IPS-18a (cell line): ENCODE results near the gene KIN.

Experiments
- H3K27ac ChIP-seq: one replicate; pipeline ENCODE4 v1.5.1; 2013; ENCODE audit warnings: low read length
- H3K27me3 ChIP-seq: one replicate; pipeline ENCODE4 v1.6.1; 2013; ENCODE audit warnings: mild to moderate bottlenecking, low read length; ENCODE audit not compliant: control insufficient read depth, insufficient read depth
- H3K36me3 ChIP-seq: one replicate; pipeline ENCODE4 v1.6.1; 2013; ENCODE audit warnings: low read depth, low read length; ENCODE audit not compliant: control insufficient read depth
- H3K4me1 ChIP-seq: one replicate; pipeline ENCODE4 v1.6.1; 2013; ENCODE audit warnings: low read depth, low read length; ENCODE audit not compliant: control insufficient read depth
- H3K4me3 ChIP-seq: one replicate; pipeline ENCODE4 v1.5.1; 2013; ENCODE audit warnings: low read length
- H3K9ac ChIP-seq: one replicate; pipeline ENCODE4 v1.6.1; 2013; ENCODE audit warnings: mild to moderate bottlenecking, low read length, moderate library complexity
- H3K9me3 ChIP-seq: one replicate; pipeline ENCODE4 v1.6.1; 2013; ENCODE audit warnings: low read depth, low read length; ENCODE audit not compliant: control insufficient read depth

Gene KIN

DNA sequence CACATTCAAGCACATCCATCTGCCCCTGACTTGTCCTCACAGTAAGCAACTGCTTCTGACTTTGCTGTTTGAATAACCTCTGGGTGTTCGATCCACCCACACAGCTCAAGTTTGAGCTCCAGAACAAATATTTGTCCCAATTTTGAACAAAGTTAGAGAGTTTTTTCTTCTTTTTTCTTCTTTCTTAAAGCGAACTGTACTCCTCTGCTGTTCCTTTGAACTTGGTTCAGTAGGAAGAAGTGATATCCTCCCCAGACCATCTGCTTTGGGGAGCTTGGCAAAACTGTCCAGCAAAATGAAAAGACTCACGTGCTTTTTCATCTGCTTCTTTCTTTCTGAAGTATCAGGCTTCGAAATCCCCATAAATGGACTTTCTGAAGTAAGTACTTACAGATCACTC is 84.7 kb downstream of the KIN start, which contains the start of gene ITIH2:
Gene ITIH2, plus strand, starts transcription at position 177 of the 400 bp plus-strand sequence. Its CDS starts 119 bp downstream, at position 296.
- H3K36me3 ChIP-seq = no peaks in the 10 kb centered on the region
- no peak within 1 kb of the TSS for H3K4me3 ChIP-seq
- no peak within 1 kb of the TSS for H3K9ac ChIP-seq
- H3K4me1 ChIP-seq = no peaks in the 10 kb centered on the region
- no peaks in the 10 kb centered on the region for H3K9me3 ChIP-seq
- H3K27me3 ChIP-seq = no peaks in the 10 kb centered on the region
- no peak within 1 kb of the TSS for H3K27ac ChIP-seq

DNA sequence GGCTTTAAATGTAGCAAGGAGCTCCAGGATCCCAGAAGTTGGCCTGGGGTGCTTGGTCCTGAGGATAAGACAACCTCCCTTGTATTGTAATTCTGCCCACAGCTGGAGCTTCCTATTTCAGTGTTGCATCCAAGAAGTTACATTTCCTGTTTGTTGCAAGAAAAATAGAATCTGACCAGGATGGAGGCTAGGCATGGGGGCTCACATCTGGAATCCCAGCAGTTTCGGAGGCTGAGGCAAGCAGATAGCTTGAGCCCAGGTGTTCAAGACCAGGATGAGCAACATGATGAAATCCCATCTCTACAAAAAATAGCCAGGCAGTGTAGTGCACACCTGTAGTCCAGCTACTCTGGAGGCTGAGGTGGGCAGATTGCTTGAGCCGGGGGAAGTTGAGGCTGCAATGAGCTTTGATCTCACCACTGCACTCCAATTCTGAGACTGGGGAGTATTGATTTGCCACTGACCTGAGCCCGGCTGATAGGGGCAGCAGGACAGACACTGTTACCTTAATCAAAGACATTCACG is 85.4 kb downstream of the KIN start:
- H3K27ac ChIP-seq = no peak overlapping the region
- no peaks in the 10 kb centered on the region for H3K27me3 ChIP-seq
- H3K4me1 ChIP-seq = no peaks in the 10 kb centered on the region
- no peak overlapping the region for H3K9ac ChIP-seq
- H3K36me3 ChIP-seq = no peaks in the 10 kb centered on the region
- no peak overlapping the region for H3K4me3 ChIP-seq
- H3K9me3 ChIP-seq = no peaks in the 10 kb centered on the region

DNA sequence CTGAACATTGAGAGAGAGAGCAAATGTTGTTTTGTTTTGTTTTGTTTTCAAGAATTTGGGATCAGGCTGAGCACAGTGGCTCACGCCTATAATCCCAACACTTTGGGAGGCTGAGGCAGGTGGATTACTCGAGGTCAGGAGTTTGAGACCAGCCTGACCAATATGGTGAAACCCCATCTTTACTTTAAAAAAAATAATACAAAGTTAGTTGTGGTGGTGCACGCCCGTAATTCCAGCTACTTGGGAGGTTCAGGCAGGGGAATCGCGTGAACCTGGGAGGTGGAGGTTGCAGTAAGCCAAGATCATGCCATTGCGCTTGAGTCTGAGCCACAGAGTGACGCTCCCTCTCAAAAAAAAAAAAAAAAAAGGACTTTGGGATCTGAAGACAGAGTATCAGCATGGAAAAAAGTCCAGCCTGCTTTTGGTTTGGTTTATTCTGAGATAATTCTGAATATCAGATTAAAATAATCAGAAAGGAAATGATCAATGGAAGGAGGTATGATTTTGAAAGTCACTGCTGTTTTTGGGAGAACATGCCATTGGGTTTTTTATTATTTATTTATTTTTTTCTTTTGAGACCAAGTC is 86.5 kb downstream of the KIN start:
- Histone ChIP-seq H3K36me3 (no peaks in the 10 kb centered on the region), H3K4me1 (no peaks in the 10 kb centered on the region), H3K27ac (no peak overlapping the region), H3K9ac (no peak overlapping the region), H3K27me3 (no peaks in the 10 kb centered on the region), H3K4me3 (no peak overlapping the region), H3K9me3 (no peaks in the 10 kb centered on the region)
